NCI-H82 (cell line): Measurements from ENCODE around the gene CFDP1.

Experiments used
- DNase-seq: peaks from one replicate; lab custom pipeline; 2025; lab: John Stamatoyannopoulos, UW

The CFDP1 gene

DNA sequence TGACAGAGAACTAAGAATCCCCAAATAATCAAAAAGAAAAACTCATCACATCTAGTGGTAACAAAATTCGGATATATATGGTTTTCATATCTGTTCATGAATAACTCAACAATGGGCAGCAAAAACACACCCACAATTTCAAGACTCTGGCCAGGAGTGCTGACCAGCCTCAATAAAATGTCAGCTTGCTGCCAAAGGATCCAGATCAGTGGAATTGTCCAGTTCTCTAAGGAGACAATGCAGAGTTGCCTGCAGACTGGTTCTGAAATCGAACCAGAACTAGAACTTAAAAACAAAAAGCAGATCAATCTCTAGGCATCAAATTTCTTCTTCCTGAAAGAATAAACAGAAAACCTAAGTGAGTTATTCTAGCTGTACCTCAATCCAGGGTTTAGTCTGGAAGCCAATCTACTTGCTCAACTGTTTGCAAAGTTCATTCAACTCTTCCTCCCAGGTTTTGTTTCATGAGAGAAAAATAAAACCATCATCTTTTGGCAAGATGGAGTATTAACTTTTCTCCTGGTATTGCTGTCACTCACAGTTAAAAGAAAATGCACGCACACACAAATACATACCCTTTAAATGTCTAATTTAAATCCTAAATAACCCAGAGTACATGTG, 61.0 kb downstream of the CFDP1 start:
- no peak for DNase-seq

DNA sequence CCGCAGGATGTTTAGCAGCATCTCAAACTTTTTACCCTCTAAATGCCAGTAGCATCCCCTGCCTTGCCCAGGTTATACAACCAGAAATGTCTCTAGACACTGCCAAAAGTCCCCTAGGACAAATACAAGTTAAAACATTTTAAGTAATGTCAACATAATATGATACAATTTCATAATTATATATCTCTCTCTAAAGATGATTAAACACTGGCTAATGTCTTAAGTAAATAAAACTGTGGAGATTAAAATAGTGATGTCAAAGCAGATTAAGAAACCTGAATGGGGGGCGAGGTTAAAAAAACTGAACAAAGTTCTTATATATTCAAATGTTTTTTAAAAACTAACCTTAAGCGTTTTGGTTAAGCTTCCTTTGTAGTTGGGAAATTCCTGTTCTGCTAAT, 62.1 kb downstream of the CFDP1 start:
- DNase-seq: peak; percentile 11

DNA sequence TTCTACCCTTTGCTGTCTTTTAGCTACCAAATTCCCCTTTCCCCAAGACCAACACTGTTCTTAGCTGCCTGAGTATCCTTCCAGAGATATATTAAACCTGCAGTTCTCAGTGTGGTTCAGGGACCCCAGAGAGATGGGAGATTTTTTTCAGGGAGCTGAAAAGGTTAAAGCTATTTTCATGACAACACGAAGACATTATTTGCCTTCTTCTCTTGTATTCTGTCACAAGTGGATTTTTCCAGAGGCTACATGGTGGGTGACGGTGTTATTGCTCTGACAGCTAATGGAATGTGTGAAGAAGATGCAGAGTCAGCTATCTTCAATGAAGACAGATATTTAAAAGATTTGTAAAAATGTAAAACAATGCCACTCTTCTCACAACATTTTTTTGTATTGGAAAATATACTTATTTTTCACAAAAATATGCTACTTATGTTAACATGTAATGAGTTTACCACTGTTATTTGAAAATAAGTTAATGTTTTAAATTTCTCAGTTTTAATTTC, 69.0 kb downstream of the CFDP1 start:
- no peak for DNase-seq

DNA sequence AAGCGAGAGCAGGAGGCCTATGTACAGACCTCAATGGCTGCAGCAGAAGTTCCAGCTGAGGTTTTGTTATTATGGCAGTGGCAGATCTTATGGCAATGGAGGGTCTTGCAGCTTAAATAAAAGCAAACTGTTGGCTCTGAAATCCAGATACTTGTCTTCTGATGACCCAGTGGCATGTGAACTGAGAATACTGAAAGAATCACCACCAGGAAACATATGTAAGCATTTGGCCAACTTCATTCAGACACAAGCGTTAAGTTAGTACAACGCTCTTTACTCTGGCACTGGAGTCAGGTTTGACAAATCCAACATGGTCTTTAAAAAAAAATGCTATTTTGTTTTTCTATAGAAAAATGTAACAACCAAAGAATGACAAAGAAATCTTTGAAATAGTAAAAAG, 70.5 kb downstream of the CFDP1 start:
- DNase-seq: no peak

- DNase-seq: no peak
Measured at GRCh38 chr16:75361936-75362335, 71.4 kb downstream of the CFDP1 start.

DNA sequence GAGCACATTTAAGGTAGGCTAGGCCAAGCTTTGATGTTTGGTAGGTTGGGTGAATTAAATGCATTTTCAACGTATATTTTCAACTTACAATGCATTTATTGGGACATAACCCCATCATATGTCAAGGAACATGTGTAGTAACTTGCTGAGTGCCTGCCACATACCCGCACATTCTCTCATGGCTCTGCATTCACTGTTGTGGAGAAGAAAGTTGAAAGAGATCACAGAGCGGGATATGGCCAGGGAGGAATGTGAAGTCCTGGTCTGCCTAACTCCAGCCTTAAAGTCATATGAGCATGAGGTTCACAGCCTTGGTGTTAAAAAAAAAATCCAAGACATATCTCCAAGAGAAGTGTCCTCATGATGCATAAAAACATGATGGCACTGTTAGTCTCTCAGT, 79.1 kb downstream of the CFDP1 start:
- no peak for DNase-seq

- no peak for DNase-seq
Measured at GRCh38 chr16:75351183-75351582, 82.1 kb downstream of the CFDP1 start.

DNA sequence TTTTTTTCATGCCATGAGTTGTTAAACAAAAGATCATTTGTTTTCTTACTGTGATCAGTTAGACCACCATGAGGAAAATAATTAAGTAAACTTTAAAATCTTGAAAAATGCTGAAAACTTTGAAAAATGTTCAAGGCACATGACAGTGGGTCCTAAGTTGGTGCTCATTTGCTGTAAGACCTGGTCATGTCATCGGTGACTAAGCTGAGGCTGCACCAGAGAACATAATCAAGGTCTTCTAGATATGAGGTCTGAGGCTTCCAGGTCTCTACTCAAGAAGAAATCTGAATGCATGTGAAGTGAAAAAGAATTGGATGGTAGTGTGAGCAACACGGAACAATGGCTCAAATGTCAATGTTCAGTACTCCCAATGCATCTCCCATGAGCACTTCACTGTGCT, 87.6 kb downstream of the CFDP1 start:
- no peak for DNase-seq

GRCh38 chr16:75343941-75344340, 89.4 kb downstream of the CFDP1 start:
- DNase-seq: no peak

GRCh38 chr16:75343286-75343685, 90.0 kb downstream of the CFDP1 start:
- DNase-seq: no peak

DNA sequence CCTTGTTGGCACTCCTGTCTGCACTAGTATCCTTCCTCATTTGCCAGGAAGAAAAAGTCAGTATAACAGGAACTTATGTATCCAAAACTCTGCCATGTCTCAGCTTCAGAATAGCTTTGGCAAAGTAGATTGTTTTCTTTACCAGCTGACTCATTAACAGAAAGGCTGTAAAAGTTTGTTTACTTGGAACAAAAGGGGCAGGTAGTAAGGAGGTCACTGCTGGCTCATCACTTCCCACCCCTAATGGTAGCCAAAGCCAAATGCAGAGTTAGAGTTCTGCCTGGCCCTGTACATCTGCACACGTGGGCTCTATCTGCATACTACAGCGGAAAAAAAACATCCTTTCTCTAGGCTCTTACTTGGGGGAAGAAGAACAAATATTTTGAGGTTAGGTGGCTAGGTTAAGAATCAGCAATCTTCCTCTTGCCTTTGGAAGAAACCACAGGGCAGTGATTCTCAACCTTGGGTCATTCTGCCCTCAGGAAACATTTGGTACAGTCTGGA, 90.9 kb downstream of the CFDP1 start:
- DNase-seq: no peak

DNA sequence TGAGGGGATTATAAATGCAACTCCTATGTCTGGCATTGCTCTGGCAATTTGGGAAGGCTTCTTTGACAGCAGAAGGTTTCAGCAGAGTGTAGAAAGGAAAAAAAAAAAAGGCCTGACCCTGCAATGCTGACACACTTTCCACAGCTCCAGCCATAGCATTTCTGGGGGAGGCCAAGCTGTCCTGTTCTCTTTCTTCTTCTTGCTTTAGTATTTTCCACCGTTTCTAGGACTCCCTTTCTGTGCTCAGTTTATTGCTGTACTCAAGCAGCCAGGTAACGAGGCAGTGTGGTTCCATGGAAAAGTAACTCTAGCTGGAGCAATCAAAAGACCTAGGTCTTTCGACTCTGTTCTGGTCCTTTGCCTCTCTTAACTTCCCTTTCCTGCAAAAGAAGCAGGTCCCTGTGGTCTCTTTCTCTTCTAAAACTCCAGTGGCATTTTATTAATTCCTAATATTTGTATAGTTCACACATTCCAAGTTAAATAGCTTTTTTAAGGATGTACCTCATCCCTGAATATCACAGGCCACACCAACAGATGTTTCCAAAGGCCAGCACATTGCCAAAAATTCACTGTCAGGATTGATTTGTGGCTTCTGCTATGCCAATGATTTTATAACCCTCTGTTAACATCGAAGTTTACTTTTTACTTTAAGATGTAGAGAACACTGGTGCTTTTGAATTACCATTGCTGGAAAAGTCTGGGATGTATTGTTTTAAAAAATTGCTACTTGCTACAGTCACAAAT, 91.6 kb downstream of the CFDP1 start:
- no peak for DNase-seq

- no peak for DNase-seq
Measured at GRCh38 chr16:75340741-75341491, 92.4 kb downstream of the CFDP1 start.

- no peak for DNase-seq
Measured at GRCh38 chr16:75337430-75337829, 95.9 kb downstream of the CFDP1 start.

- DNase-seq: no peak
Measured at GRCh38 chr16:75336521-75336920, 96.8 kb downstream of the CFDP1 start.

DNA sequence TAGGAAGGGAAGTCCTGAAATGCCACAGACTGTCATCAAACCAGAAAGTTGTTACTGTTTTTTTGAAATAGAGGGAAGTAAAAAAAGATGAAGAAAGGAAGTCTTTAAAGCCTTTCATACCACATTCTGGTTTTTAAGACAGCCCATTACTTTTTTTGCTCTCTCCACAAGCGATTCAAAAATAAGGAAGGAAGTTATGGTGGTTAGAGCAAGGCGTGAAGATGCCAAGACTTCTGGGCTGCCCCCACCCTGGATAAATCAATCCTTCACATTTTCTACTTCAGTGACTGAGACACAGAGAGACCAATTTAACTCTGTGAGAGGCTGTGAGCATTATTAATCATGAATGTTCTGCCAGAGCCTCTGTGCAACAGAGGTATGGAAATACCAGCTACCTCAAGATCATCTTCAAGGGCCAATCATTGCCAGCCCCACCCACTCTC, 99.6 kb downstream of the CFDP1 start:
- DNase-seq: no peak

- DNase-seq: no peak
Measured at GRCh38 chr16:75329943-75330342, 103.4 kb downstream of the CFDP1 start.

- DNase-seq: no peak
Measured at GRCh38 chr16:75326333-75326732, 107.0 kb downstream of the CFDP1 start.

DNA sequence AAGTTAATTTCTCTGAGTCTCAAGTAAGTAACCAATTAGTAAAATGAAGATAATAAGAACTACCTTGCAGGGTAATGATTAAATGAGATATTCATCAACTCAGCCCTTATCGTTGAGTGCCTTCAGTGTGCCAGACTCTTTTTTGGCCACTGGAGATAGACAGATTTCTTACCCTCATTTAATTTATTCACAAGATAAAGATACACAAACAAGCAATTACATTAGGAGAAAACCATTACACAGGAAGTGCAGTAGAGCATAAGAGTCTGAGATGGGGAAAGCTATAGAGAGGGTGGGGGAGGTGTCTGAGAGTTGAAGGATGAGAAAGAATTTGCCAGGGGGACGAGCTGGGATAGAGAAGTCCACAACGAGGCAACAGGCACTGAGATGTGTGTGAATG, 109.4 kb downstream of the CFDP1 start:
- DNase-seq: no peak

GRCh38 chr16:75323198-75323597, 110.1 kb downstream of the CFDP1 start:
- DNase-seq: no peak

- no peak for DNase-seq
Measured at GRCh38 chr16:75322740-75323139, 110.6 kb downstream of the CFDP1 start.

DNA sequence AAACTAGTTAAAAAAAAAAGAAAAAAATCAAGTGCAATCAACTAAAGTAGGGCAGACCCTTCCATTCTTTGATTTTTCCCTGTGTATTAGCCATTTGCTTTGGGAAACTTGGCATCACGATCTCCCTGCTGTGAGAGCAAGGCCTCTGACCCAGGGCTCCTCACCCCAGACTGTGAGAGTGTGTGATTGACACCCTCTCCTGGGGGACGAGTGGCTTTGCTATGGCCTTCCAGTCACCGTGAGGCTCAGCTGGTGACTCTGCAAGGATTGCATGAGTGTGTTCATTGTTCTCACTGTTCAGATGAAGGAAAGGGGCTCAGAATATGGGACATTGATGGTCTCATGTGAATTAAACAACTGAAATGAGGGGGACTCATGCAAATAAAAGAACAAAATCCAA, 112.9 kb downstream of the CFDP1 start:
- no peak for DNase-seq
